HepG2 (cell line): ENCODE data around the gene GPBAR1. TPM values are rescaled to one million over a fixed set of nuclear protein-coding genes. Genes with fewer than 3 reads are reported as not detected.
A peak's percentile ranks its signal among the peaks of the same experiment; 100 is the strongest.

Source experiments
- ATAC-seq: fragments of 200-7000 bp; cut with Tn5 transposase; 3 replicates; pipeline ENCODE4 v1.9.1; 2020; ENCODE audit warnings: mild to moderate bottlenecking, moderate library complexity
- BruUV-seq: library from RNA; stranded (reverse); fragments of 400-500 nt; replicated peaks from 2 replicates; lab custom pipeline; 2021; lab: Mats Ljungman, UMichigan
- CTCF ChIA-PET: fragments of 300-600 bp; formaldehyde crosslinking; extraction: SDS; loops from one replicate; lab custom pipeline; 2021; ENCODE audit warnings: low total read pairs, inconsistent platforms, low intra/inter-chr PET ratio; lab: Yijun Ruan, JAX
- POLR2A ChIA-PET: fragments of 350-600 bp; sonication (Branson Sonifier 250); formaldehyde crosslinking; loops from one replicate; lab custom pipeline; 2020; ENCODE audit warnings: antibody characterized with exemption, inconsistent platforms; lab: Yijun Ruan, JAX
- DNase-seq: peaks from one replicate; pipeline ENCODE4 v3.0.0-alpha.2; 2015; ENCODE audit warnings: low spot score
- FAIRE-seq: peaks from 3 replicates; lab custom pipeline; 2011; peaks lifted over from hg19 to GRCh38; lab: Jason Lieb, UNC
- H2AFZ ChIP-seq: one replicate; pipeline ENCODE4 v1.6.1; 2011; ENCODE audit warnings: low read length, inconsistent platforms
- H3K27ac ChIP-seq: fragments of 300-600 bp; 3 replicates; pipeline ENCODE4 v1.8.0; 2011; ENCODE audit warnings: mixed run types, mild to moderate bottlenecking, mixed read lengths, low read length, inconsistent platforms; ENCODE audit not compliant: insufficient read depth; ENCODE audit errors: extremely low read length
- H3K27me3 ChIP-seq, 2 experiments: fragments of 200-600 bp in 1 of 2; 2 replicates in 1 of 2; 3 replicates in 1 of 2; pipeline versions ENCODE4 v1.6.0 to v1.8.0; 2011; ENCODE audit warnings: low read length in 2 of 2, mild to moderate bottlenecking in 2 of 2, moderate library complexity in 2 of 2, inconsistent platforms in 1 of 2; ENCODE audit not compliant: insufficient read depth in 2 of 2, control insufficient read depth in 1 of 2
- H3K36me3 ChIP-seq, 2 experiments: fragments of 200-600 bp in 1 of 2; replicated peaks in 1 of 2; 2 replicates in 1 of 2; 3 replicates in 1 of 2; pipeline versions ENCODE4 v1.5.1 to v1.8.0; 2011; ENCODE audit warnings: low read length in 2 of 2, inconsistent platforms in 1 of 2; ENCODE audit not compliant: insufficient read depth in 2 of 2, control insufficient read depth in 1 of 2
- H3K4me1 ChIP-seq: 2 replicates; pipeline ENCODE4 v1.5.1; 2012; ENCODE audit warnings: low read length, inconsistent platforms; ENCODE audit not compliant: insufficient read depth
- H3K4me2 ChIP-seq: 2 replicates; pipeline ENCODE4 v1.6.0; 2011; ENCODE audit warnings: low read depth, low read length, inconsistent platforms
- H3K4me3 ChIP-seq, 3 experiments: fragments of 200-600 bp in 1 of 3; sonication (generic), shearing (Covaris generic) in 1 of 3; replicated peaks in 1 of 3; 2 replicates each; pipeline ENCODE4 v1.5.1; 2011 to 2016; ENCODE audit warnings: low read length in 3 of 3, inconsistent platforms in 2 of 3, low read depth in 2 of 3, mild to moderate bottlenecking in 2 of 3, control low read depth in 1 of 3, mixed read lengths in 1 of 3; ENCODE audit not compliant: insufficient read depth in 1 of 3
- H3K79me2 ChIP-seq: one replicate; pipeline ENCODE4 v1.6.1; 2011; ENCODE audit warnings: low read length, inconsistent platforms; ENCODE audit not compliant: insufficient read depth
- H3K9ac ChIP-seq: 2 replicates; pipeline ENCODE4 v1.6.0; 2011; ENCODE audit warnings: mild to moderate bottlenecking, low read depth, low read length, inconsistent platforms; ENCODE audit not compliant: insufficient read depth
- H3K9me3 ChIP-seq: 2 replicates; pipeline ENCODE4 v1.5.1; 2012; ENCODE audit warnings: mild to moderate bottlenecking, low read length
- H4K20me1 ChIP-seq: 2 replicates; pipeline ENCODE4 v1.6.0; 2011; ENCODE audit warnings: inconsistent platforms, mild to moderate bottlenecking, low read length, moderate library complexity; ENCODE audit not compliant: insufficient read depth
- CEBPB ChIP-seq: IDR thresholded peaks from 2 replicates; pipeline ENCODE4 v1.6.1; 2011; ENCODE audit warnings: low read depth, low read length, improper control_type of control experiment, borderline replicate concordance
- EED ChIP-seq: sonication (generic); formaldehyde crosslinking; IDR thresholded peaks from 2 replicates; pipeline ENCODE4 v1.5.0; 2020; ENCODE audit warnings: mild to moderate bottlenecking, missing genetic modification reagents
- GFI1 ChIP-seq: sonication (generic); formaldehyde crosslinking; IDR thresholded peaks from 2 replicates; pipeline ENCODE4 v1.5.0; 2020; ENCODE audit warnings: missing genetic modification reagents, mild to moderate bottlenecking, borderline replicate concordance
- GTF3A ChIP-seq: sonication (generic); formaldehyde crosslinking; conservative IDR thresholded peaks from 2 replicates; pipeline ENCODE4 v1.4.0; 2020; ENCODE audit warnings: mild to moderate bottlenecking, missing genetic modification reagents
- HDAC2 ChIP-seq: sonication (generic); formaldehyde crosslinking; IDR thresholded peaks from 2 replicates; pipeline ENCODE4 v1.4.0; 2020; ENCODE audit warnings: missing genetic modification reagents
- HNF4A ChIP-seq: sonication (generic); formaldehyde crosslinking; IDR thresholded peaks from 2 replicates; pipeline ENCODE4 v1.4.0; 2020; ENCODE audit warnings: missing genetic modification reagents
- MAF1 ChIP-seq: sonication (generic); formaldehyde crosslinking; IDR thresholded peaks from 2 replicates; pipeline ENCODE4 v1.5.0; 2020; ENCODE audit warnings: missing genetic modification reagents, borderline replicate concordance
- MXD4 ChIP-seq: IDR thresholded peaks from 2 replicates; pipeline ENCODE4 v1.6.1; 2016; ENCODE audit warnings: mild to moderate bottlenecking, missing biosample characterization, missing genetic modification reagents
- NFRKB ChIP-seq: fragments of 450-650 bp; IDR thresholded peaks from 2 replicates; pipeline ENCODE4 v1.6.1; 2017
- ZMYM2 ChIP-seq: sonication (generic); formaldehyde crosslinking; IDR thresholded peaks from 2 replicates; pipeline ENCODE4 v1.8.0; 2022; ENCODE audit warnings: mild to moderate bottlenecking, missing genetic modification reagents
- ZNF136 ChIP-seq: sonication (generic); formaldehyde crosslinking; IDR thresholded peaks from 2 replicates; pipeline ENCODE4 v1.8.1; 2022; ENCODE audit warnings: low read depth, mild to moderate bottlenecking, moderate library complexity, missing genetic modification reagents
- ZNF296 ChIP-seq: sonication (generic); formaldehyde crosslinking; conservative IDR thresholded peaks from 2 replicates; pipeline ENCODE4 v1.5.0; 2020; ENCODE audit warnings: mild to moderate bottlenecking, missing genetic modification reagents
- ZNF431 ChIP-seq: sonication (generic); formaldehyde crosslinking; IDR thresholded peaks from 2 replicates; pipeline ENCODE4 v1.9.0; 2022; ENCODE audit warnings: missing genetic modification reagents, low read depth, mild to moderate bottlenecking, borderline replicate concordance
- WGBS: methylation state at CpG from one replicate; pipeline ENCODE4 v1.1.6; 2017; ENCODE audit warnings: low lambda C conversion rate; 5-methylcytosine and 5-hydroxymethylcytosine counted together
- in situ Hi-C: cut with HindIII; loops from 2 replicates; pipeline ENCODE4 v1.10.0; 2017; ENCODE audit warnings: low pct_unique_long_range_greater_than_20kb; ENCODE audit not compliant: extremely low pct_ligation_motif_present
- intact Hi-C: fragments of 100-400 bp; cut with micrococcal nuclease; formaldehyde crosslinking; loops from one replicate; pipeline ENCODE4 v1.10.0; 2022; ENCODE audit not compliant: unreplicated experiment
- polyA plus RNA-seq, 8 experiments: library from polyadenylated mRNA; depleted of rRNA in 3 of 8; stranded (reverse) in 7 of 8; unstranded in 1 of 8; fragments of >200 nt; fragmentation: Illumina TruSeq in 4 of 8; extraction: Trizol in 4 of 8; gene quantifications; 2 replicates each; pipeline versions ENCODE4 v1.2.1 to v1.2.3, GENCODE V29; 2011 to 2016; ENCODE audit warnings: low read depth in 4 of 8, missing spikeins in 1 of 8, mixed read lengths in 1 of 8; ENCODE audit not compliant: insufficient read depth in 1 of 8
- total RNA-seq, 5 experiments: library from RNA; depleted of rRNA; stranded (reverse); fragments of >200 nt; fragmentation: Illumina TruSeq; extraction: Trizol; gene quantifications; 2 replicates each; pipeline ENCODE4 v1.2.3, GENCODE V29; 2016; ENCODE audit warnings: low read depth in 1 of 5
- TF ChIP-seq, protein P1 (sequence below): IDR thresholded peaks from 2 replicates; pipeline ENCODE4 v1.6.1; 2016; ENCODE audit warnings: mild to moderate bottlenecking, missing biosample characterization, missing genetic modification reagents
- TF ChIP-seq, protein P2 (sequence below): sonication (generic); formaldehyde crosslinking; IDR thresholded peaks from 2 replicates; pipeline ENCODE4 v1.8.1; 2023; ENCODE audit warnings: mild to moderate bottlenecking, moderate library complexity, missing genetic modification reagents
- TF ChIP-seq, protein P3 (sequence below): sonication (generic); formaldehyde crosslinking; IDR thresholded peaks from 2 replicates; pipeline ENCODE4 v1.4.0; 2020; ENCODE audit warnings: mild to moderate bottlenecking, missing genetic modification reagents

GPBAR1 gene
- total and polyA plus RNA-seq, 2 of the 13 experiments (the other 11 are each of a cell fraction or from before 2014, with no cell fraction given): 0.05 to 0.09 TPM

DNA sequence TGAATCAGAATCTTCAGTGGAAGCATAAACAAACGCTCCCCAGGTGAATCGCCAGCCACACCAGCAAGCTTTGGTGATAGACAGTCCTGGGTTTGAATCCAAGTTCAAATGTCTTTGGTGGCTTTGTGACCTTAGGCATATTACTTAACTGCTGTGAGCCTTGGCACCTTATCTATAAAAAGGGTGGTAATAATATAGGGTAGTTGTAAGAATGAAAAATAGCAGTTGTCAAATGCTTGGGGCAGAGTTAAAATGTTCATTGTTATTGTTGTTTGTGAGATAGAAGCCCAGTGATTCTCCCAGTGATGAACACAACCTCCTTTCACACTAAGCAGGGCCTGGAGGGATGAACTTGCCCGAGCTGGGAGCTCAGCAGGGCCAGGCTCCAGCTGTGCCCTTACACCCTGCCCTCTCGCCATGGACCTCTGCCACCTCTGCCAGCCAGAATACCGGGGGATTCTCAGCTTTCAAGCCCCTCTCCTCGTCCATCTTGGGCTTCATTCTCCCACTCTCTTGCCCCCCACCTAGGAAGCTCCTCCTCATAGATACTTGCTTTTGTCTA is 37.6 kb downstream of the GPBAR1 start:
- H3K27me3 ChIP-seq: no peaks in the 10 kb centered on the region
- H3K9me3 ChIP-seq: no peaks in the 10 kb centered on the region
- DNase-seq: no peak
- POLR2A ChIA-PET: interaction anchor here (1.1 to 8.5 kb wide), 7 partner anchors 11 to 102 kb away, joined by 3 to 64 read pairs (median 8); partner anchors contain the start of genes AAMP, CATIP, CTDSP1 and PNKD
- H3K79me2 ChIP-seq: no peaks in the 10 kb centered on the region
- BruUV-seq: no TSS peak
- peak overlapping the region in 2 of 3 experiments; percentile 19 to 56; a peak in 2 of 6 replicates for H3K4me3 ChIP-seq
- 44% methylated on average over 6 of the region's 6 CpGs for WGBS
- H3K4me2 ChIP-seq: peak overlapping the region; percentile 75
- H3K4me1 ChIP-seq: peaks cover 64% of the 10 kb centered on the region
- in situ Hi-C loops: no loop called here
- no peak for ATAC-seq
- no peaks in the 10 kb centered on the region for H3K36me3 ChIP-seq
- peak overlapping the region; percentile 46 for H2AFZ ChIP-seq
- TF ChIP-seq CEBPB: no peak
- 0 out of 2 replicates have a peak, but pooled peaks have one; percentile 9 for TF ChIP-seq ZMYM2
- no peak for TF ChIP-seq MXD4
- TF ChIP-seq, protein P1, sequence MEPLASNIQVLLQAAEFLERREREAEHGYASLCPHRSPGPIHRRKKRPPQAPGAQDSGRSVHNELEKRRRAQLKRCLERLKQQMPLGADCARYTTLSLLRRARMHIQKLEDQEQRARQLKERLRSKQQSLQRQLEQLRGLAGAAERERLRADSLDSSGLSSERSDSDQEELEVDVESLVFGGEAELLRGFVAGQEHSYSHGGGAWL: no peak
- no peak for TF ChIP-seq EED (CRISPR knock-in tag)
- no peak for TF ChIP-seq ZNF296 (CRISPR knock-in tag)
- no peak for TF ChIP-seq NFRKB
- TF ChIP-seq HNF4A (CRISPR knock-in tag): no peak
- no peak for TF ChIP-seq ZNF431 (CRISPR knock-in tag)
- TF ChIP-seq, protein P2, sequence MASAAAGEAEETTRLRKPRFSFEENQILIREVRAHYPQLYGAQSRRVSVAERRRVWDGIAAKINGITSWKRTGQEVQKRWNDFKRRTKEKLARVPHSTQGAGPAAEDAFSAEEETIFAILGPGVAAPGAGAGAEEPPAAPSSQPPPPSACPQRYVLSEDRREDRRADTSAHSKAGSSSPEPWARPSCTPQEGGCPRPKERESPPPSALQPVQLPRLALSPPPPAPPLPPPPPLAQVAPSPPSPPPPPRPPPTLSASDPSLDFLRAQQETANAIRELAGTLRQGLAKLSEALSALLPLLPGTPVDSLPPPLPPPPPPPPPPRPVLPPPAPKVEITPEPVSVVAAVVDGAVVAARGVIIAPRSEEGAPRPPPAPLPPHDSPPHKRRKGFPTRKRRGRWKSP (CRISPR knock-in tag): no peak
- TF ChIP-seq, protein P3, sequence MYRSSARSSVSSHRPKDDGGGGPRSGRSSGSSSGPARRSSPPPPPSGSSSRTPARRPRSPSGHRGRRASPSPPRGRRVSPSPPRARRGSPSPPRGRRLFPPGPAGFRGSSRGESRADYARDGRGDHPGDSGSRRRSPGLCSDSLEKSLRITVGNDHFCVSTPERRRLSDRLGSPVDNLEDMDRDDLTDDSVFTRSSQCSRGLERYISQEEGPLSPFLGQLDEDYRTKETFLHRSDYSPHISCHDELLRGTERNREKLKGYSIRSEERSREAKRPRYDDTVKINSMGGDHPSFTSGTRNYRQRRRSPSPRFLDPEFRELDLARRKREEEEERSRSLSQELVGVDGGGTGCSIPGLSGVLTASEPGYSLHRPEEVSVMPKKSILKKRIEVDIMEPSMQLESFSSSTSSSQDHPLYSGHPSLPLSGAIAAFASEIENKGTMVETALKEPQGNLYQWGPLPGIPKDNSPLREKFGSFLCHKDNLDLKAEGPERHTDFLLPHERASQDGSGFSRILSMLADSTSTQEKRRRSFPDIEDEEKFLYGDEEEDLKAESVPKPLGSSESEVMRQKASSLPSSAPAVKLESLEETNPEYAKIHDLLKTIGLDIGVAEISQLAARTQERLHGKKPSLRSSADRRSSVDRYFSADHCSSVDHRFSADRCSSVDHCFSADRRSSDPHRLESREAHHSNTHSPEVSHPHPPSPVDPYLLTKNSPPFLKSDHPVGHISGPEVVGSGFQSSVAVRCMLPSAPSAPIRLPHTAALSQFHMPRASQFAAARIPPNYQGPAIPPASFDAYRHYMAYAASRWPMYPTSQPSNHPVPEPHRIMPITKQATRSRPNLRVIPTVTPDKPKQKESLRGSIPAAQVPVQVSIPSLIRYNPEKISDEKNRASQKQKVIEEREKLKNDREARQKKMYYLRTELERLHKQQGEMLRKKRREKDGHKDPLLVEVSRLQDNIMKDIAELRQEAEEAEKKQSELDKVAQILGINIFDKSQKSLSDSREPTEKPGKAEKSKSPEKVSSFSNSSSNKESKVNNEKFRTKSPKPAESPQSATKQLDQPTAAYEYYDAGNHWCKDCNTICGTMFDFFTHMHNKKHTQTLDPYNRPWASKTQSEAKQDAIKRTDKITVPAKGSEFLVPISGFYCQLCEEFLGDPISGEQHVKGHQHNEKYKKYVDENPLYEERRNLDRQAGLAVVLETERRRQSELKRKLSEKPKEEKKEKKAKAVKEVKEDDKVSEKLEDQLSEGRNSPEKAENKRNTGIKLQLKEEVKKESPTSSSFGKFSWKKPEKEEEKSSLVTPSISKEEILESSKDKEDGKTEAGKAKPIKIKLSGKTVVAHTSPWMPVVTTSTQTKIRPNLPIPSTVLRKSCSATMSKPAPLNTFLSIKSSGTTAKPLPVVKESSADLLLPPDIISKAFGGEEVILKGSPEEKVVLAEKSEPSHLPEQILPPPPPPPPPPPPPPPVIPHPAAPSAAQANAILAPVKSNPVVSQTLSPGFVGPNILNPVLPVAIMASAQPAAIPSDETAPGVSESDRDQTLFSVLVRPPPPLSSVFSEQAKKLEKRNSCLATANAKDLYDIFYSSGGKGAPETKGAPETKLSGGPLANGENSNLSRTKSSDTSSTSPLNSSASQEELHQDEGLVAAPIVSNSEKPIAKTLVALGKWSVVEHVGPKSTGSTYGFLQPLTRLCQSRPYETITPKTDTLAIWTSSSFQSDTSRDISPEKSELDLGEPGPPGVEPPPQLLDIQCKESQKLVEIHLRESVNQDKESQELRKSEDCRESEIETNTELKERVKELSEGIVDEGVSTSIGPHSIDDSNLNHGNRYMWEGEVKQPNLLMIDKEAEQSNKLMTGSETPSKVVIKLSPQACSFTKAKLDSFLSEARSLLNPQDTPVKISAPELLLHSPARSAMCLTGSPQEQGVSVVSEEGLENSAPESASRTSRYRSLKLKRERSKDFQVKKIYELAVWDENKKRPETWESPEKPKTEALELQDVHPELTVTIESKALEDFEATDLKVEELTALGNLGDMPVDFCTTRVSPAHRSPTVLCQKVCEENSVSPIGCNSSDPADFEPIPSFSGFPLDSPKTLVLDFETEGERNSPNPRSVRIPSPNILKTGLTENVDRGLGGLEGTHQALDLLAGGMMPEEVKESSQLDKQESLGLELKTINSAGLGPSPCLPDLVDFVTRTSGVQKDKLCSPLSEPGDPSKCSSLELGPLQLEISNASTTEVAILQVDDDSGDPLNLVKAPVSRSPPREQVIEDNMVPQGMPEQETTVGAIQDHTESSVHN (CRISPR knock-in tag): no peak
- no peak for TF ChIP-seq GFI1 (CRISPR knock-in tag)
- no peak for TF ChIP-seq HDAC2 (CRISPR knock-in tag)
- TF ChIP-seq GTF3A (CRISPR knock-in tag): no peak
- no peak for TF ChIP-seq MAF1 (CRISPR knock-in tag)
- 0 out of 2 replicates have a peak, but pooled peaks have one; percentile 33 for TF ChIP-seq ZNF136
- TF ChIP-seq, all 625 proteins: peak for 2
- H3K27ac ChIP-seq: peak overlapping the region; percentile 40
- no peak for FAIRE-seq
- CTCF ChIA-PET: interaction anchor here (1.2 kb wide), 1 partner anchor 26 kb away, joined by 3 read pairs; no protein-coding TSS in a partner anchor
- intact Hi-C loops: loop anchor here (10.0 kb wide), 1 partner anchor 266 kb away; the partner anchor contains the start of genes CNOT9 and USP37
- H4K20me1 ChIP-seq: no peaks in the 10 kb centered on the region
- peak overlapping the region; percentile 51 for H3K9ac ChIP-seq
